Germinal center (tissue), 1 donor: ENCODE results near the gene DPP7.
"Not testable (repeated sequence)": the region's sequence is repeated elsewhere in the genome, so short reads cannot be mapped to it uniquely, and the experiment has no call there.

Source experiments
- DNase-seq: peaks from one replicate; pipeline ENCODE4 v3.0.0; 2012; ENCODE audit warnings: mixed read lengths, low spot score

Gene DPP7

DNA sequence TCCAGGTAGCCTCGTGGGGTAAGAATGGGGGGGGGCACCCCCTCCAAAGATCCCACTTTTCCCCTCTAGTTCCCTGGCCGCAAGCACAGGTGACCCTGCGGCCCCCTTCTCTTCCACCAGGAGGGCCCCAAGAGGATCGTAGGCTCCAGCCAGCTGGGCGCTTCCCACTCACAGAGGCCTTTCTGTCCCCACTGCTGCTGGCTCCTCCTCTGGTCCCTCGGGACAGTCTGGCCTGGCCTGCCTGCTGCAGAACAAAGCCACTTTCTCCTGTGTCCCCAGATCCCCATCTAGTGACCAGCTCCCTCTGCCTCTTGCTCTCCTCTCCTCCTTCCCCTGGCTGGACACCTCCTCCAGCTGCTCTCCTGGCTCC, 43.6 kb downstream of the DPP7 start:
- no peak for DNase-seq

DNA sequence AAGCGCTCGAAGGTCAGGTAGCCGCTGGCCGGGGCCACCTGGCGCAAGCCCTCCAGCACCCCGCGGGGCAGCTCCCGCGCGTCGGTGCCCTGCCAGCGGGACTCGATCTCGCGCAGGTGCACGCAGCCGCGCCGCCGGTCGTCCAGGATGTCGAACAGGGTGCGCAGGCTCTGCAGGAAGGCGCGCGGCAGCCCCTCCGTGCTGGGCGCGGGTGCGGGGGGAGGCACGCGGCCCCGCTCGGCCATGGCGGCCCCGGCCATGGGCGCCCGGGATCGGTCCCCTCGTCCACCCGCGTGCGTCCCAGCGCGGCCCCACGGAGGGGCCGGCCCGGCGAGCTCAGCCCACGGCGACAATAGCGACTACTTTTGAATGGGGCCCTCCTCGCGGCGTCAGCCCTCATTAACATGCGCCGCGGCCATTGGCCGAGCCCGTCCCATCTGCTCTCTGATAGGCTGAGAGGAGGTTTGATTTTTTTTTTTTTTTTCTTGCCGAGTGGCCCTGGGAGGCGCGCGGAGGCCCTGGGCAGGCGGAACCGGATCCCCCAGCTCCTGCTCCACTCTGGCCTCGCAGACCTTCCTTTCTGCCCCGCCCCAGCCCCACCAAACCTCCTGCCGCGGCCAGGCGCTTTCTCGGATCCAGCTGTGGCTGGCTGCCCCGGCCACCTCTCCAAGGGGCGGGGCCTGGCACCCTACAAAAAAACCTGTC, 44.2 kb downstream of the DPP7 start, which contains the start of gene SAPCD2:
Gene SAPCD2 (minus strand): TSS at position 357 of the 705 bp plus-strand sequence. CDS start 97 bp downstream, at position 260.
- peak; percentile 90 for DNase-seq

DNA sequence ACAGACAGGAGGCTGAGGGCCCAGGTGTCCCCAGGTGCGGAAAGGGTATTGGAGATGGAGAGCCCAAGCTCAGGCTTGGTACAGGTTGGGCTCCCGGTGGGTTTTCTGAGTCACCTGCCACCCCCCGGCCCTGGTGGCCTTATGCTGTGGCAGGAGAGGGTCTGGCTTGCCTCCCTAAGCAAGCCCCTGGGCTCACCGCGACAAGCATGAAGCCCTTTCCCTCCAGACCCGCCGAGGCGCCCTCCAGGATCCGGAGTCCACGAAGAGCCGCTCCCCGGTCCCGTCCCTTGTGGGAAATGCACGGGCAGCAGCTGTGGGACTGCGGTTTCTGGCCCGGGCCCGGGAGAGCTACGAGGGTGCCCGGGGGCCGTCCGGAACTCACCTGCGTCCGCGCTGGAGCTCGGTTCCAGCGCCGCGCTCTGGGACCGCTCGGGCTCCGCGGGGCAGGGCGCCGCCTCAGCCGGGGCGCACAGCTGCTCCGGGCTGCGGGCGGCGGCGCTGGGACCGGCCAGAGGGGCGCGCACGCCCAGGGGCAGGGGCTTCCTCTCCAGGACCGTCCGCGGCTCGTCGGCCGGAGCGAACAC, 44.9 kb downstream of the DPP7 start:
- DNase-seq, result no peak

DNA sequence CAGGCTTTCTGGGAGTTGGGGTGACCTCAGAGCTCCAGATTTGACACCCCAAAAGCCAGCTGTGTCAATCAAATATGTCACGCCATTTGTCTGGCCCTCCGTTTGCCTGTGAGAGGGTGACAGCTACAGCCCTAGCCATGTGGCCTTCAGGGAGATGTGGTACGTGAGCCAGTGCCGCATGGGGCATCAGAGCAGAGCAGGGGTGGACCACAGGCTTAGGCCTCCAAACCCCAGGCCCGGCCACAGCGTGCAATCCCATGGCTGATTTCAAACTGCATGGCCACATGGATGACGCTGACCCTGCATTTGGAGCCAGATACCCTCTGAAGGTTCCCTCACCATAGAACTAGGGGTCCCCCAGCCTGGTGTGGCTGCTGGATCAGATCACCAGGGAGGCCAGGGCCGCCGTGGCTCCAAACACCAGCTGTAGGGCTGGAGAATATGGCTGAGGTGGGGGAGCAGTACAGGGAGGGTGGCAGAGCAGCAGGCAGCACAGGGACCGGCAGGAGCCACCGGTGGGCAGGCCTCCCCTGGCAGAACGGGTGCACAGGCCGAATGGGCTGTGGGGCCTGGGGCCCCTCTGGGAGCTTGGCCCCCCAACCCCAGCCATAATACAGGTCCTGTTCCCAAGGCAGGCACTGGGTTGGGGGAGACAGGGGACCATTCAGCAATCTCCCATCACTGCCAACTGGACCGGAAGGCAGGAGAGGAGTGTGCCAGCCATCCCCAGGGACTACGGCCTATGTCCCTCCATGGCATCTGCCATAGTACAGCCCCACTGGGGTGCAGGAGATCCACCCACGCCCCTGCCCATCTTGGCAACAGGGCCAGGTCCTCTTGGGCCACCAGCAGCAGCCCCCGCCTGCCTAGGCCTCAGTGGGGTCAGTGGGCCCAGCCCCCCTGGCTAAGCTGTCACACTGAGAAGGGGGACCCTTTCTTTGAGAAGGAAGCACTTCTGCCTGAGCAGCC, 45.7 kb downstream of the DPP7 start:
- no peak for DNase-seq

DNA sequence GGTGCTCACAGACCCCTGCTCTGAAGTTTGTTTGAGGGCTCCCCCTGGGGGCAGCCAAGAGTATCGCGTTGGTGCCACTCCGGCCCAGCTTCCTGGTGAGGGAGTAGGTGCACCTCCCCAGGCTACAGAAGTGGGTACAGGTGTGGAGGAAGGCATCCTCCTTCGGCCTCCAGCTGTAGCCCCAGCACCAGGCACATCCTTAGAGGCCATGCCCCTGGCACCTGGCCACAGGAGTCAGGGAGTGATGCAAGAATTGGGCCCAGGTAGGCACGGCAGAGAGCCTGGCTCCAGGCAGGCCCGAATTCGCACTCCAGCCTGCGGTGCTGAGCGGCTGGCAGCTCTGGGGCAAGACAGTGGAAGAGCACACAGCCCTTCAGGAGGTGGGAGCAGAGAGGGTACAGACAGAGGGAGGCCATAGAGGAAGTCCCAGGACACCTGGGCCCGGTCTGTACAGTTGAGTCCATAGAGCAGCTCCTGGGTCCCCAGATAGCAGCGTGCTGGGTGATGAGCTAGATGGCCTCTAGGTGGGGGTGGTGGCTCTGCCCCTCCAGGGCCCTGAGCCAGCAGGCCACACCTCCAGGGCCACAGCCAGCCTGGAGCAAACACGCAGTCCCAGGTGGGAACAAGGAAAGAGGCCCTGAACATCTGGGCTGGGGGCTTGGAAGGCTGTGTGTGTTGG, 46.5 kb downstream of the DPP7 start:
- peak; percentile 89 for DNase-seq

DNA sequence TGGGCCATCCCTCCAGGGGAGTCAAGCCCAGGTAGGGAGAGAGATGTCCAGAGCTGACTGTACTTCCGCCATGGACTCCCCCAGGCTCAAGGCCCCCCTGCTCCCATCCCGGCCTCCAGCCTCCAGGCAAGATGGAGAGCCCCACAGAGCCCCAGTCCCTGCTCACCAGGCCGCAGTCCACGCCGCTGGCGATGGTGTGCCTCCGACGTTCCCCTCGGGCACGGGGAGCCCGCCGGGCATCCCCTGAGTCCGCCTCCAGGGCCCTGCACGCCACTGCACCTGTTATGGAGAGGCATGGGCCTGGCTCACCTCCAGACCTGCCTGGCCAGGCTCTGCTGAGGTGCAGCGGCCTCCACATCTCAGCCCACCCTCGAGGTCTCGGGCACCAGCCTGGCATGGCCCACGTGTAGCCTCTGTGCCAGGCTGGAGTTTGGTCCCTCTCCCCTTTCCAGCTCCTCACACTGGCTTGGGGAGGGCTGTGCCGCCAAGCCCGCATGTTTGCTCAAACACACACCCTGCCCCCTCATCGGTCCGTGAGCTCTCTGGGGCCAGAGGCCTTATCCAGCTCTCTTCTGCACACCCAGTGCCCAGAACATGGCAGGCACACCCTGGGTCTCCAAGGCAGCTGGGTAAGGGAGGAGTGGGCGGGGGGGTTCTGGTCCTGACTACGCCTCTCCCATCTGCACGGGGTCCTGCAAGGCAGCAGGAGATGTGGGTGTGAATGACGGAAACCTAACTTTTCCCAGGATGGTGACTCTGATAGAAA, 48.3 kb downstream of the DPP7 start:
- DNase-seq, result no peak

DNA sequence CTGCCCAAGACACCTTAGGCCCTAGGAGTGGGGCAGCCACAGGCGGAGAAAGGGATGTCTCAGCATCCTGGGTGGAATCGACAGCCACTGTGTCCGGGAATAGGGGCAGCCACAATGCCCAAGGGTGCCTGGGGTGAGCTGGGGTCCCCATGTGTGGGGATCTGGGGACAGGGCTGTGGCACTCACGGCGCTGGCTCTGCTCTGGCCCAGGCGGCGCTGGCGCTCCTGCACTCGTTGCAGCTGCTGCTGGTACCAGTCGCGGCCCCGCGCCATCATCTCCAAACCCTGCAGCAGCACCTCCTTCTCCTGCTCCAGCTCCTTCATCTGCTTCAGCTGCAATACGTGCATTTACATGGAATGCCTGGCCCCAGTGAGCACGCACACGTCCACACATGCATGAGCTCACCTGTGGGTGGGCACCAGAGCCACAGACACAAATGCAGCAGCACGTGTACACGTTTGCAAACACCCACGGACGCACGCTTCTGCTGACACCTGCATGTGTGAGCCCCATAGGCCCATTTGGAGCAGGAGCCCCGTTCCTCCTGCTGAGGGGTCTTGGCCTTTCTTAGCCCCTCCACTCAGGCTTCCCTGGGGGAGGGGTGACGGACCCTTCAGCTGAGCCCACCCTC, 49.1 kb downstream of the DPP7 start:
- no peak for DNase-seq

DNA sequence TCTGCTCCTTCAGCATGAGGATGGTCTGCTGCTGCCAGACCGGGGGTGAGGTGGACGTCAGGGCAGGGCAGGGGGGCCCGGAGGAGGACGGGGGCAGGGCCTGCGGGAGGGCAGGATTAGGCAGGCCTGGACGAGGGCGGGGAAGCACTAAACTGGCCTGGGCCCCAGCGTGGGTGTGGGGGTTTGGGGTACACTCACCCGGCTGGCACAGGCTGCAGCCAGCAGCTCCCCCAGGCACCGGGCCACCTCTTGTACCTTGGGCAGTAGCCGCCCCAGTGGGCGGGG, 49.7 kb downstream of the DPP7 start:
- DNase-seq, result no peak

DNA sequence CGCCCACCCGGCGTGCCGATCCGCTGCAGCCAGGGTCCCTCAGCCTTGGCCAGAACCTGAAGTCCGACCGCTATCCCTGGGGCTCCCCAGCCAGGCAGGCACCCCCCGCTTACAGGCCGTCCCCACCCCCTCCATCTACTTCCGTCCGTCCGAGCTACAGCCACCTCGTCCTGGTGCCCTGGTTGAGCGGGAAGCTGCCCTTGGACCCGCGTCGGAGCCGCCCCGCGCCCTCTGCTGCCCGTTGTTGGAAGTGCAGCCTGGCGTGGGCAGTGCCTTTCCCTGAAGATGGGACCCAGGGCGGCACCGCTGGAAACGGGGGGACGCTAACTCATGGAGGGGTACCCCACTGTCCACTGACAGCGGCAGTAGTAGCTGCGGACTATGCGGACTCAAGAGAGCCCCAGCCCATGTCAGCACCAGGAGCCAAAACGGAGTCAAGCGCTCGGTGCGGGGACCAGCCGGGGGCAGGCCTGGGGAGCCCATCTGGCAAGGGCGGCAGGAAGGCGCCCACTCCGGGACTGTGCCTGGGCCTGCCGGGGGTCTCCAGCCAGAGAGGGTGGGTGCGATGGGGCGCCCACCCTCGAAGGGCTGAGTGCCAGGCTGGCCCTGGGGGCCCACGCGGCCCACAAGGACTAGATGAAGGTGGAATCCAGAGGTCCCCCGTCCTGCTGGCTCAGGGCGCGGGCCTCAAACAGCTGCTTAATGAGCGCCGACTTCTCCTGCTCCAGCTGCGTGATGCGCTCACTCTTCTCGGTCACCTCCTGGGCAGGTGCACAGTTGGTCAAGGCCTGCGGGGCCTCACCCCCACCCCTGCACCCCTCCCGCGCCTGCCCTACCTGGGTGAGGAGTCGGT, 50.3 kb downstream of the DPP7 start:
- no peak for DNase-seq

DNA sequence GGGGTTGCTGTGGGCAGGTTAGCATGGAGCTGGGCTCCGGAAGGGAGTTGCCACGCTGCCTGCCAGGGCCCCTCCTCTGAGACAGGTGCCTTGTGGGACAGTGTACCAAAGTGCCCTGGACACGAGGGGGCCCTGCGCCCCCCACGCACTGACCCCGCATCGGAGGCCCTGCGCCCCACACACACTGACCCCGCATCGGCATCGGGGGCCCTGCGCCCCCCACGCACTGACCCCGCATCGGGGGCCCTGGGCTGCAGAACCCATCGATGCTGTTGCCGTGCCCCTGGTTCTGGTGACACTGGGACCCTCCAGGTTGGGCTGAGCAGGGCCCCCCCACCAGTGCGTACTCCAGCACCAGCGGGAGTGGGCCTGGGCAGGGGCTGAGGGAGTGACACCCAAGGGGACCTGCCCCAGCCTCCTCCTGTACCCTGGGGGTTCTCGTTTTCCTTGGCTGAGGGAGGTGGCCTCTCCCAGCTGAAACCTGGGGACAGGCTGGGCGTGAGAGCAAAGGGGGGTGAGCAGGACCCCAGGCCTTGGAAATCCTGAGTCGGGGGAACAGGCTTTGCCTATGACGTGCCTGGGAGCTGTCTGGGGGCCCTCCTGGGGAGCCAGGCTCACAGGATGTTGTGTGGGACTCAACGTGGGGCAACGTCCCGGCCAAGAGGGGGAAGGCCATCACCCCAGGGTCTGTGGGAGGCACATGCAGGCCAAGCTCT, 51.1 kb downstream of the DPP7 start:
- no peak for DNase-seq

DNA sequence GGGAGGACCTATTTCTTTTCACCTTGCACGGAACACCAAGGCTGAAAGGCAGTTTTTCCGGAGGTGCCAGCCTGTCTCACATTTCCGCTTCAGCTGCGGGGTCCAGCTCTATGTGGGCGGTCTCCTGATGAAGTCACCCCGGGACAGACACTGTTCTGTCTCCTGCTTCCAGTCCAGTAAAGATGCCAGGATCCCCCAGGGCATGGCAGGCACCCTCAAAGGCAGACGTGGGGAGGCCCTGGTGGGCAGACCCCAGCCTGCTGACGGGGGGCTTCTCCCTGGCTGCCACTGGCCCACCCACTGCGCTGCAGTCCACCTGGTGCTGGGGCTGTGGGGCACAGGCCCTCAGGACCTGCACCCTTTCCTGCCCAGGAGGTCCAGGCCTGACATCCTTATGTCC, 51.7 kb downstream of the DPP7 start:
- DNase-seq, result not testable (repeated sequence)

DNA sequence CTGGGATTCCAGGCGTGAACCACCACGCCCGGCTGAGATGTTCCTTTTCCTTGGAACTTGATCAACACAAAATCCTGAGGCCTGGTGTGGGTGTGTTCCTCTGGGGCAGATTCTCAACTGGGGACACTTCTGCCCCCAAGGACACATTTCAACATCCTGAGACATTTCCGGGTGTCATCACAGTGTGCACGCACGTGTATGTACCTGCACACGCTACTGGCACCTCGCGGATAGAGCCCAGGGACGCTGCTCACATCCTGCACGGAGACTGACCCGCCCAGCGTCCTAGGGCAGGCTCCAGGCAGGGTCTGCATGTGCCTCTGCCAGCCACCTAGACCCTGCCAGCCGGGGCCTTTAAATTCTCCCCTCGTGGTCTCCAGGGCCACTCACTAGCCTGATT, 52.1 kb downstream of the DPP7 start:
- DNase-seq, result no peak
